GM18499 (cell line): ENCODE data around the gene ERCC2.
A peak's percentile ranks its signal among the peaks of the same experiment; 100 is the strongest.
"Not testable (repeated sequence)": the region's sequence is repeated elsewhere in the genome, so short reads cannot be mapped to it uniquely, and the experiment has no call there.

Source experiments
- ATAC-seq: cut with Tn5 transposase; IDR thresholded peaks from one replicate; pipeline ENCODE4 v1.9.1; 2021; ENCODE audit warnings: moderate number of reproducible peaks; ENCODE audit not compliant: insufficient read depth, unreplicated experiment

The ERCC2 gene

DNA sequence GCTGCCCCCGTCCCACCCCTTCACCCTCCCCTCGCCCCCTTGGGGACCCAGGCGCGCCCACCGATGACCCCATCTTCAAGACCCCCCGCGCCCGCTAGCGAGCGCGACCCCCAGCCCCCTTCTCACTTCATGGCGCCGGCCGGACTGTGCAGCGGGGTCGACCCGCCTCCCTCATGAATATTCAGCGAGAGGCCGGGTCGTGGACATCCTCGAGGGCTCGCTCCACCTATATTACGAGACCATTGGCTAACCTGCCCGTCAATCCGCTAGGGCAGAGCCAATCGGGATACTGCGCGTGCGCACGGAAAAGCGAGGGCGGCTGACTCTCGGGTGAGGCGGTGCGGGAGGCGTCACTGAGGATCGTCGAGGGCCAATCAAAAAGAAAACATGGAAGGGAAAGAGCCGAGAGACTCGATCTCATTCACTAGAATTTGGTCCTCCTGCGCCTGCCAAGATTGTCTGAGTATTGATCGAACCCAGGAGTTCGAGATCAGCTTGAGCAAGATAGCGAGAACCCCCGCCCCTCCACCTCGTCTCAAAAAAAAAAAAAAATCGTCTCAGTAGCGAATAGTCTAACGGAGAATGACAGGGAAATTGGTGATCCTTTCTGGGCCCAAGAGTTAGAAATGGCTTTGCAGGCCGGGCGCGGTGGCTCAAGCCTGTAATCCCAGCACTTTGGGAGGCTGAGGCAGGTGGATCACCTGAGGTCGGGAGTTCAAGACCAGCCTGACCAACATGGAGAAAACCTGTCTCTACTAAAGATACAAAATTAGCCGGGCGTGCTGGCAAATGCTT, at the start of gene ERCC2:
Gene ERCC2, minus strand, starts transcription at position 164 of the 795 bp plus-strand sequence. Its CDS starts 33 bp downstream, at position 131.
- peak; percentile 70 for ATAC-seq

DNA sequence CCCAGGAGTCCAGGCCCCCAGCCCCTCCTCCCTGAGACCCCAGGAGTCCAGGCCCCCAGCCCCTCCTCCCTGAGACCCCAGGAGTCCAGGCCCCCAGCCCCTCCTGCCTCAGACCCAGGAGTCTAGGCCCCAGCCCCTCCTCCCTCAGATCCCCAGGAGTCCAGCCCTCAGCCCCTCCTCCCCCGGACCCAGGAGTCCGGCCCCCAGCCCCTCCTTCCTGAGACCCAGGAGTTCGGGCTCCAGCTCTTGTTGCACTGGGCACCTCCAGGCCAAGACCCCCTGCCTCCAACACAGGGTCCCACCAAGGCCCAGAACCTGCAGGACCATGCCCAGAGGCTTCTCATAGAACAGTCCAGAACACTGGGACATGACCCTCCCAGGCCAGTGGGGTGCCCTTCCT, 49.5 kb upstream of the ERCC2 start:
- ATAC-seq: no peak

DNA sequence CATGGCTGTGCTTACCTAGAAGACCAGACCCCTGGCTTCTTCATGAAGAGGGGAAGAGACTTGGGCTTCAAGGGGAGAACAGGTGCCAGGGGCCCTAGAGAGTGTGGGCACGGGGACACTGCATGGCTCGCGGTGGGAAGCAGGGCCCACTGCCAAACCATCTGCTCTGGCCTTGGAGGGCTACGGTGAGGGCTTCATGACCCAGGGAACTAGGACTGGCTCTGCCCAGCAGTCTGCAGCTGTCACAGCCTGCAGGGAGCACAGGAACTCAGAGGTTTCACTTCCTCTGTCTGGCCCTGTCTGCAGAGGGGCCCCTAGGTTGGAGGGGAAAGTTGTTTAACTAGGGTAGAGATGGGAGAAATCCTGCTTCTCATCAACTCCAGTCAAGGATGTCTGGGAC, 49.0 kb upstream of the ERCC2 start:
- no peak for ATAC-seq

GRCh38 chr19:45418802-45419201, 48.4 kb upstream of the ERCC2 start:
- ATAC-seq: no peak

DNA sequence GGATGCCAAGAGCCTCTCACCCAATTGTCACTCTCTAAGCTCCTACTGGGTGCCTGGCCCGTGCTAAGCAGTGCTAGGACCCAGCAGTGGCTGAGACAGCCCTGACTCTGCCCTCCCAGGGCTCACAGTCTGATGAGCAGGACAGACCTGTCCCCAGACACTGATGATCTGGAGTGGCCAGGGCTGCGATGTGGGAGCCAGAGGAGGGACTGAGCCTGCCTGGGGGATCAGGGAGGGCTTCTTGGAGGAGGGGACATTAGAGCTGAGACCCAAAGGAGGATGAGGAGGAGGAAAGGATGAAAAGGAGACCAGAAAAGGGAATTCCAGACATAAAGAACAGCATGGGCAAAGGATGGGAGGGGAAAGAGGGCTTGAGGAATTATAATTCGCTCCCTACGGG, 46.8 kb upstream of the ERCC2 start:
- no peak for ATAC-seq

DNA sequence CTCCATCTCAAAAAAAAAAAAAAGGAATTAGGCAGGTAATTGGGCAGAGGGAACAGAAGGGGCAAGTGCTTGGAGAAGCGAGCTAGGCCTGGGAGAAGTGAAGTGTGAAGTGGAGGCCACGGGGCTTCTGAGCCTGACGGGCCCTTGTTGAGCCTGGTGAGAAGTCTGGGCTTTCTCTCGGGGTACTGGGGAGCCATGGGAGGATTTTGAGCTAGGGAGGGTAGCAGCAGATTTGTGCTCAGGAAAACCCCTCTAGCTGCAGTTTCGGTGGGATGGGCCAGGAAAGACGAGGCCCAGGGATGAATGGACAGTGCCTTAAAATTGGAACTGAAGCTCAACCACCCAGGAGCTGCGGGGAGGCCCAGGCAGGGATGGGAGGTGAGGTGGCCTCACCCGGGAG, 44.1 kb upstream of the ERCC2 start:
- no peak for ATAC-seq

DNA sequence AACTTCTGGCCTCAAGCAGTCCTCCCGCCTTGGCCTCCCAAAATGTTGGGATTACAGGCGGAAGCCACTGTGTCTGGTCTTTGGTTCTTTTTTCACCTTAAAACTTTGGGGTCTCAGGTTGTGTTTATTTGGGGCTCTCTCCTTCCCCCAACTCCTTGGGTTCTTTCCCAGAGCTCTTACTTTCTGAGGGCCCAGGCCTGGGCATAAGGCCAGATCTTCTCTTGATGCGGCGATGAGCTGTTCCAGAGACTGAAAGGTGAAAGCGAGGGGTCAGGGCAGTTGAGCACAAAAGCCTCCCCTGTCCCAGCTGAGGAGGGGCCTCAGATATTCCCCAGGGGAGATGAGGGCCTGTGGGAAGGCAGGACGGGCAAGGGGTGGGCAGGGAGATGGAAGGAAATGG, 43.1 kb upstream of the ERCC2 start:
- ATAC-seq: no peak

- ATAC-seq: not testable (repeated sequence)
Measured at GRCh38 chr19:45410330-45410729, 40.0 kb upstream of the ERCC2 start.

DNA sequence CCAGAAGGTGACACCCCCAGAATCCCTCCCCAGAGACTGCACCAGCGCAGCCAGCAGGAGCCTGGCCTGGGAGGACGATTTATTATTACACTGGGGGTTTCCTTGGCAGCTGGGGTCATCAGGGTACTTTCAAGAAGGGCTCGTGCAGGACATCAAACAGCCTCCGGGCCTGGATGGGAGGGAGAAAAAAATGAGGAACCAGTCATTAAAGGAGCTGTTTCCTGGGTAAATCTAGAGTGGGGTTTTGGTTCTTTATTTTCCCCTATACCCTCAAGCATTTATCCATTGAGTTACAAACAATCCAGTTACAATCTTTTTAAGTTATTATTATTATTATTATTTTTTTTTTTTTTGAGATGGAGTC, 39.2 kb upstream of the ERCC2 start:
- no peak for ATAC-seq

- ATAC-seq: no peak
Measured at GRCh38 chr19:45408830-45409556, 38.6 kb upstream of the ERCC2 start.

- no peak for ATAC-seq
Measured at GRCh38 chr19:45408121-45408520, 37.7 kb upstream of the ERCC2 start.

- ATAC-seq: not testable (repeated sequence)
Measured at GRCh38 chr19:45407585-45407984, 37.2 kb upstream of the ERCC2 start.

GRCh38 chr19:45407091-45407375, 36.7 kb upstream of the ERCC2 start:
- ATAC-seq: no peak

GRCh38 chr19:45406226-45407090, 36.1 kb upstream of the ERCC2 start, which contains the start of gene POLR1G:
Gene POLR1G (plus strand): TSS chr19:45406644. CDS start chr19:45406697, 53 bp downstream.
- ATAC-seq: peak; percentile 50

DNA sequence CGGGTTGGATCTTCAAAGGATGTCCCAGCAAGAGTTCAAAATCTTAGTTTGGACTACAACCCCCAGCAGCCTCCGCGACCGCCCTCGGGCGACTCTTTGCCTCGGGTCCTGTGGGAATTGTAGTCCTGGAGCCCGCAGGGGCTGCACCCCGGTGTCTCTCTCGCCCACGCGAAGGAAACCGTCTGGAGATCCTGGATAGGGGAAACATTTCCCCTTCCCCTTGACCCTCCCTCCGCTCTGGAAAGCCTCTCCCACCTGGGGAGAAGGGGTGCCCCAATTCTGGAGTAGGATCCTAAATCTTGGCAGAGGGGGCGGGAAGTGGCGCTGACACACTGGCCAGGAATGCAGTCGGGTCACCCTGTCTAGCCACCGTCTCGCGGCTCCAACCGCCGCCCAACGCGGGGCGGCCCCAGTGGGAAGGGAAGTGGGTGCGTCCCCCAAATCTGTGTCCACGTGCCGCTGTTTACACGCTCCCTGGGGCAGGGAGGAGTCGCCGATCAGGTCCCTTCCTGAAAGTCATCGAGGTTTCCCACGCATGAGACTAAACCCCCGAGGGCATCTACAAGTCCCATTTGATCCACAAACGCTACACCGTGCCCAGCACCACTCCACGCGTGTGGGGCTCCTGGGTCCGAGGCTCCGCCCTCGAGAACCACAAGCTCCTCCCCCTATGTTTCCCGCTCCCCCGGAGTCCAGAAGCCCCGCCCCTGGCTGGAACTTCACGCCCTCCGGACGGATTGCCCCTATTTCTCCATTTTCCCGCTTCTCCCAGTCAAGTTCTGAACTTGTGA, 35.3 kb upstream of the ERCC2 start:
- peak; percentile 29 for ATAC-seq

DNA sequence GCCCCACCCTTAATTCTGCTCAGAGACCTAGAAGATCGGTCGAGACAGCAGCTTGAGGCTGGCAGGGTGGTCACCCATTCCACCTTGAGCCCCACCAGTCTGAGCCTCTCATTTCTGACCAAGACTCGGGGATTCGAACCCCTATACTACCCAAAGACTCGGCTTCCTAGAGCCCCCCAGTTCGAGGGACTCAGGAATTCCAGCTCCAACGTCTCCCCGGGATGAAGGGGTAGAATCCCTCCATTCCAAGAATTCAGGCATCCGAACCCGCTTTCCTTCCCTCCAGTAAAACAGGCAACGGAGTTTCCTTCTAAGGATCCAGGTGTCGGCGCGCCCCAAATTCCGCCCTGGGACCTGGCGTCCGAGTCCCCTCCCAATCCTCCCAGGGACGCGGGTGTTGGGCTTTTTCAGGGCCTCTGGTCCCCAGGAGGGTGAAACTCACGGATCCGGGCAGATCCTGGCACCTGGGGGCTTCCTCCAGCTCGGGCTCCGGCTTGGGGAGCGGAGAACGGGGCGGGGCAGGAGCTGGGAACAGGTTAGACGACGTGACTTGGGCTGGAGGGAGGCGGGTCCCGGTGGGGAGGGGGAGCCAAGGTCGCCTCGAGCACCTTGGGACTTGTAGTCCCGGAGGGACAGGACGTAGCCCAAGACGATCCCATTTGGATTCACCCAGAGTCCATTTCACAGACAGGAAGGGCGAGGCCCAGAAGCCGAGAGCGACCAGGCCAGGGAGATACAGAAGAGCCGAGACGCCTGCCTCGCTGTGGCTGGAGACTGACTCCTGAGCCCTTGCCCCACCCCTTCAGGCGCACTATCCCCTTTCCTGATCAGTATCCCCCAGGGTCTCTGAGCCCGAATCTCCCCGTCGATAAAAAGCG, 34.4 kb upstream of the ERCC2 start, which contains the start of gene PPP1R13L:
Gene PPP1R13L, minus strand, starts transcription at position 513 of the 878 bp plus-strand sequence. CDS start 6,751 bp downstream, outside the sequence.
- no peak for ATAC-seq

GRCh38 chr19:45403781-45404556, 33.6 kb upstream of the ERCC2 start:
- no peak for ATAC-seq

GRCh38 chr19:45403272-45403671, 32.9 kb upstream of the ERCC2 start:
- ATAC-seq: no peak
